ENCODE measurements around the gene ZNF786.
A peak's percentile ranks its signal among the peaks of the same experiment; 100 is the strongest.
"Not testable (repeated sequence)": the region's sequence is repeated elsewhere in the genome, so short reads cannot be mapped to it uniquely, and the experiment has no call there.

ZNF786 gene

GRCh38 chr7:149077594-149077993 lies 12.9 kb downstream of the ZNF786 start:
- no peak for DNase-seq (ENCODE audit: low spot score)

DNA sequence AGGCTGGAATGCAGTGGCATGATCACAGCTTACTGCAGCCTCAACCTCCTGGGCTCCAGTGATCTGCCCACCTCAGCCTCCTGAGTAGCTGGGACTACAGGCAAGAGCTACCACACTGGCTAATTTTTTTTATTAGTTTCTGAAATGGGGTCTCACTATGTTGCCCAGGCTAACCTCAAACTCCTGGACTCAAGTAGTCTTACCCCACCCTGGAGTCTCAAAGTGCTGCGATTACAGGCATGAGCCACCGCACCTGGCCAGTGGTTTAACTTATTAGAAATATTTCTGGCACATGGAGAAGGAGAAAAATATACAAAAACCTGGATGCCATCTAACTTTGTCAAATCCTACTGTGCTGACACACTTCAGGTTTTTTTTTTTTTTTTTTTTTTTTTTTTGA lies 15.2 kb downstream of the ZNF786 start:
- DNase-seq (ENCODE audit: low spot score): no peak

DNA sequence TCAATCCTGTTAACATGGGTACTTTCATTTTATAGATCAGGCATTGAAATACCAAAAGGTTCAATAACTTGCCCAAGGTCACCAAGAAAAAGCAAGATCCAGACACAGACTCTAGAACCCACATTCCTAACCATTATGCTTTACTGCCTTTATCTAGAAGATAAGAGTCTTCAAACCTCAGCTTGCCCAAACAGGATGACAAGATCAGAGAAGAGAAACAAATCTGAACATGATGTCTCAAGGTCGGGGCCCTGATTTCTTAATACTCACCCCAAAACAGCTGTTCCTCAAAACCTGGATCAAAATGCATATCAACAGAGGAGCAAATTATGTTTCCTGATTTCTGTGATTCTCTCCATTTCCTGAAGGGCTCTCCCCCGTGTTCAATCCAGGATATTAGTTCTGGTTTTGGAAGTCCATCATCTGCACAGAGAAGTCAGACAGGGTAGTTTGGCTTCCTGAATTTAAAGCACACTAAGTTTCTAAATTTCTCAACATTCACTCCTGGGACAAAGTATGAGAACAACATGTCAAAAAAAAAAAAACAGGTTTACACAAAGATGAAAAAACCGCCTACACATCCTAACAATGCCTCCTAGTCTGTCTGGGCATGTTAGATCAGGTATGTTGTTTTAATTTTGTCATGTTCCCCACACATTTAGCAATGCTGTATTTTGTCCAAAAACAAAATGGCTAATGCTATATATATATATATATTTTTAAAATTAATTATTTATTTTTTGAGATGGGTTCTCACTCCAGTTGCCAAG lies 16.2 kb downstream of the ZNF786 start:
- no peak for DNase-seq (ENCODE audit: low spot score)

DNA sequence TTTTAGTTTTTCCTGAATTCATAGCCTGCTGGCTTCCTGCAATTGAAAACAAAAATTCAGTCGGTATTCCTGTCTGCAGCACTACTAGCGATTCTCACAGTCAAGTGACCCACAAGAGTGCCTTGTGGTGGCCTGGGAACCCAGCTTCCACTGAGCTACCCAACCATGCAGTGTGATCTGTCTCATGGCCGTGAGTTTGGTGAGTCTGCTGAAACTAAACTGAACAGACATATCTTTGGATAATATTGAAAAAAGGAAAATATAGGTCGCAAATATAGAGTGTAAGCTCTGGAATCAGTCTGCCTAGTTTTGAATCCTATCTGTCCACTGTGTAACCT lies 18.1 kb downstream of the ZNF786 start:
- no peak for DNase-seq (ENCODE audit: low spot score)

DNA sequence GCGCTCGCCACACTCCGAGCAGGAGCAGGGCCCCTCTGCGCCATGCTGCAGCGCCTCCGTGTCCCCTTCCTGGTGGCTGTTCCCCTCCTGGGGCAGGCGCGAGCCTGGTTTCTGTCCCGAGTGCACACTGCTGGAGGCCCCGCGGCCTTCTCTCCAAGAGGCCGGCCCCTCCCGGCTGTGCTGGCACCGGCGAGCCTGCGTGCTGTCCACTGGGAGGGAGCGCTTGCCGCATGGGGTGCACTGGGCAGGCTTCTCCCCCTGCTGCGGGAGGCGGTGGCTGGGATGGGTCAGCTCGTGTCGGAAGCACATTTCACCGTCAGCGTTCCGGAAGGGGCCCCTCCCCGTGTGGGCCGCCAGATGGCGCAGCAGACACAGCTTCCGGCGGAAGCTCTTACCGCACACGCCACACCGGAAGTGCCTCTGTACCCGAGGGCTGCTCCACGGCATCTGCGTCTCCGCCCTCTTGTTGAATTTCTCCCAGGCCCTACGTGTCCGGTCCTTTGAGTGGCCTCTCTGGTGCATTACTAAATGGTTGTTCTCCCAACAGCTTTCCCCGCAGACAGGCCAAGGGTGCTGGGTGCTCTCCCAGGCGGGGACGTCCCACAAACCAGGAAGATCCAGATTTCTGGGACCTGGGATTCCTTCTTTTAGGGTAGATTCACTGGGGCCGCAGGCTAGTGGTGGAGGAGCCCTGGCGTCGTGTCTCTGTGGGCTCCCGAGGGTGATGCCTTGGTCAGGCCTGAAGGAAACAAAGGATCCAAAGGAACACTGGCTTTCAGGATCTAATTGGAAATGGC lies 18.7 kb downstream of the ZNF786 start:
- peak; percentile 87 for DNase-seq (ENCODE audit: low spot score)

- no peak for DNase-seq (ENCODE audit: low spot score)
Measured at GRCh38 chr7:149071182-149071635, 19.3 kb downstream of the ZNF786 start.

GRCh38 chr7:149070372-149071125 lies 20.0 kb downstream of the ZNF786 start:
- no peak for DNase-seq (ENCODE audit: low spot score)

GRCh38 chr7:149067869-149068268 lies 22.6 kb downstream of the ZNF786 start:
- DNase-seq (ENCODE audit: low spot score): peak; percentile 49

- no peak for DNase-seq (ENCODE audit: low spot score)
Measured at GRCh38 chr7:149063476-149063875, 27.0 kb downstream of the ZNF786 start.

DNA sequence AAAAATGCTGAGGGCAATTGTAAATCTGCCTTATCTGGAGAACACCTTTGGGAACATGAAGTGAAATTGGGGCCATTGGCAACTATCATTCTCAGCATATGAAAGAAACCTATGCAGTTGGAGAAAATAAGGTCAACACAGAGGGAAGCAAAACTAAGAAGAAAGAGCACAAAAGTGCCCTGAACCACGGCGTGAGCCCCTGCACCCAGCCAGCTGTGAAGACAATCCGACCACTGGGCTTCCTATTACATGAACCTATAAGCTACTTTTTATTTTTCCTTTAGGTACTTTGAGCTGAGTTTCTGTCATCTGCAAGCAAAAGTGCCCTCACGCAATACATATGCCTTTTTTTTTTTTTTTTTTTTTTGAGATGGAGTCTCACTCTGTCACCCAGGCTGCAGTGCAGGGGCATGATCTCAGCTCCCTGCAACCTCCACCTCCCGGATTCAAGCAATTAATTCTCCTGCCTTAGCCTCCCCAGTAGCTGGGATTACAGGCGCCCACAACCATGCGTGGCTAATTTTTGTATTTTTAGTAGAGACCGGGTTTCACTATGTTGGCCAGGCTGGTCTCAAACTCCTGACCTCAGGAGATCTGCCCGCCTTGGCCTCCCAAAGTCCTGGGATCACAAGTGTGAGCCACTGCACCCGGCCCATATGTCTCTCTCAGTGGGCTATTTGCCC lies 28.2 kb downstream of the ZNF786 start:
- DNase-seq (ENCODE audit: low spot score): not testable (repeated sequence)

DNA sequence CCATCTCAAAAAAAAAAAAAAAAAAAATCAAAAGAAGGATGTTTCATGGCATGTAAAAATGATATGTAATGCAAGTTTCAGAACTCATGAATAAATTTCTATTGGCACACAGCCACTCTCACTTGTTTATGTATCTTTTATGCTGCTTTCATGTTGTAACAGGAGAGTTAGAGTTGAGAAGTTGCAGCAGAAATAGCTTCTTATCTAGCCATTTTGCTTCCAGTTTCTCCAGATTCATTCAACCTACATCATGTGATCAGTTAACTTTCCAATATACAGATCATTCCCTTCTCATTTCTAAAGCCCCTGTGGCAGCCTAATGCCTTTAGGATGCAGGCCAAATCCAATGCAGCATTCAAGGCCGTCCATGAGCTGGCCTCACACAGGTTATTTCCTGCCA lies 30.4 kb downstream of the ZNF786 start:
- DNase-seq (ENCODE audit: low spot score): no peak

- no peak for DNase-seq (ENCODE audit: low spot score)
Measured at GRCh38 chr7:149053885-149054284, 36.6 kb downstream of the ZNF786 start.

DNA sequence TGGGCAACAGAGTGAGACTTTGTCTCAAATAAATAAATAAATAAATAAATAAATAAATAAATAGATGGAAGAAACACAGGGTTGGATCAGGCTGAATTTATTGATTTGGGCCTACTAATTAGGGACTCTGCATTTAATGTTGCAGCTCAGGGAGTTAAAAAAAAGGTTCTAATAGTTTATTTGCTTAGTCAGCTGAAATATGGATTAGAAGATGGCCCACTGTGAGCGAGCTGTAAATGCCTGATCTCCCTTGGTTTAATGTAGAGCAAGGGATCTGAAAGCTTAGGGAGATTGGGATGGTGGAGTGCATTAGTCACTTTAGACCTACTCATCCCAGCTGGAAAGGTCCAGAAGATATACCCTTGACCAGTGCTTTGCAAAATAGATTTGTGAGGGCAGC lies 37.1 kb downstream of the ZNF786 start:
- DNase-seq (ENCODE audit: low spot score): no peak

- no peak for DNase-seq (ENCODE audit: low spot score)
Measured at GRCh38 chr7:149050941-149051340, 39.6 kb downstream of the ZNF786 start.

DNA sequence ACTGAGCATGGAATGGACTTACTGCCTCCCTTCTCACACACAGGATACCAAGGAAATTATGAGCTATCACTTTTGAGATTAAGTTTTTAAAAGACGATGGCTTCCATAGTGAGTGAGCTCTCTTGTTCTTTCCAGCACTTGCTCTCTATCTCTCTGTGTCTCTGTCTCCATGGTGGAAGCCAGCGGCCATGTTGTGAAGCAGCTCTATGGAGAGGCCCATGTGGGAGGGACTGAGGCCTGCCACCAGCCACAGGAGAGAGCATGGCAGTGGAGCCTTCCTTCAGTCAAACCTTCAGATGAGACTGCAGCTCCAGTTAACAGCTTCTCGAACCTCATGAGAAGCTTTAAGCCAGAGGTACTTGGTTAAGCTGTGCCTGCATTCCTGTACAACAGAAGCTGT lies 41.7 kb downstream of the ZNF786 start:
- DNase-seq (ENCODE audit: low spot score): no peak

- no peak for DNase-seq (ENCODE audit: low spot score)
Measured at GRCh38 chr7:149046416-149046815, 44.1 kb downstream of the ZNF786 start.

DNA sequence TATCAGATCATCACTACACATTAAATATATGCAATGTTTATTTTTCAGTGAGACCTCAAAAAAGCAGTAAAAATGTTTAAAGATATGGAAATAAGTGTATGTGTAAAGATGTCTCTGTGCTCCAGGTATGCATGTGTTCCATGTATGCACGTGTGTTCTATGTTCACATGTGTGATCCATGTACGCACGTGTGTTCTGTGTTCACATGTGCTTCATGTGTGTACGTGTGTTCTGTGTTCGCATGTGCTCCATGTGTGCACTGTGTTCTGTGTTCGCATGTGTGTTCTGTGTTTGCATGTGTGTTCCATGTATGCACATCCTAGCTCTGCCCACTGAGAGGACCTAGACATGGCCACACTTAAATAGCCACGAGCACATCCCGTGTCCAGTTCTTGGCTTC lies 46.6 kb downstream of the ZNF786 start:
- DNase-seq (ENCODE audit: low spot score): no peak

DNA sequence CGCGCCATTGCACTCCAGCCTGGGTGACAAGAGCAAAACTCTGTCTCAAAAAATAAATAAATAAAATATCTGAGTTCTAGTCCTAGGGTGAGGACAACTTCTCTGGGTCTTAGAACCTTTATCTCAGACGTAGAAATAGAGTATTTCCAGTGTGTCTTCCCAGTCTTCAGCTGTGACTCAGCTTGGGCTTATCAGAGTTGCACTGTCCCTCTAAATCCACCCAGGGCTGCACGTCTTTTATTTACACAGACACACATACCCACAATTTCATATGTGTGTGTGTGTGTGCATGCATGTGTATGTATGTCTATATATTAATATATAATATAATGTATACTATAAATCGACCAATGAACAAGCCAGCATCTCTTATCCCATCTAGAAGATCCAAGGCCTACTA lies 49.2 kb downstream of the ZNF786 start:
- DNase-seq (ENCODE audit: low spot score): no peak

DNA sequence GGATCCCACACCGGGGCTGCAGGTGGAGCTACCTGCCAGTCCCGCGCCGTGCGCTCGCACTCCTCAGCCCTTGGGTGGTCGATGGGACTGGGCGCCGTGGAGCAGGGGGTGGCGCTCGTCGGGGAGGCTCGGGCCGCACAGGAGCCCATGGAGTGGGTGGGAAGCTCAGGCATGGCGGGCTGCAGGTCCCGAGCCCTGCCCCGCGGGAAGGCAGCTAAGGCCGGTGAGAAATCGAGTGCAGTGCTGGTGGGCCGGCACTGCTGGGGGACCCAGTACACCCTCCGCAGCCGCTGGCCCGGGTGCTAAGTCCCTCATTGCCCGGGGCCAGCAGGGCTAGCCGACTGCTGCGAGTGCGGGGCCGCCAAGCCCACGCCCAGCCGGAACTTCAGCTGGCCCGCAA lies 51.9 kb downstream of the ZNF786 start:
- not testable (repeated sequence) for DNase-seq (ENCODE audit: low spot score)

DNA sequence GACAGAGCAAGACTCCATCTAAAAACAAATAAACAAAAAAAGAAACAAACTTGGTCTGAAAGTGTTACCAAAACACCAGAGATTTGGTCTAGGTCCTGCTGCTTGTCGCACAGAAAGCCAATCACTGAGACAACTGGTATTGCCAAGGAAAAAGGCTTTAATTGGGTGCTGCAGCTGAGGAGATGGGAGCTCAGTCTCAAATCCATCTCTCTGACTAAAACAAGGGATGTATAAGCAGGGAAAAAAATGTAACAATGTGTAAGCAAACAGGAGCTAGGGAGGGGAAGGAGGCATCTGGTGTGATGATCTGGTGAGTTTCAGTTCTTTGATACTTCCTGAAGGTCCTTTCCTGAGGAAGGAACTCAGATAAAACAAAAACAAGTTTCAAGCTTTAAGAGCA lies 53.8 kb downstream of the ZNF786 start:
- no peak for DNase-seq (ENCODE audit: low spot score)

DNA sequence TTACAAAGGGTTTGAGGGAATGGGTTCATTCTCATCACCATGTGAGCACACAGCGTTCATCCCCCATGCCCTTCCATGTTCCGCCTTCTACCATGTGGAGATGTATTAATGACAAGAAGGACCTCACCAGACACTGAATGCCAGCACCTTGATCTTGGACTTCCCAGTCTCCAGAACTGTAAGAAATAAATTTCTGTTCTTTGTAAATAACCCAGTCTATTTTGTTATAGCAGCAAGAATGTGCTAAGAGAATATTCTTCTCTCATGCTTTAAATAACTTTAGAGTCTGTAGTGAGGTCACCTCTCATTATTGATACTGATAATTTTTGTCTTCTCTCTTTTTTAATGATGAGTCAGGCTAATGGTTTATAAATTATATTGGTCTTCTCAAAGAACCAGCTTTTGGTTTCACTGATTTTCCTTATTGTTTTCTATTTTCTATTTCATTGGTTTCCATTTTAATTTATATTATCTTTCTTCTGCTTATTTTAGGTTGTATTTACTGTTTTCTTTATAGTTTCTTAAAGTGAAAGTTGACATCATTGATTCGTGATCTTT lies 59.1 kb downstream of the ZNF786 start:
- DNase-seq (ENCODE audit: low spot score): no peak

GRCh38 chr7:149030439-149030838 lies 60.1 kb downstream of the ZNF786 start:
- DNase-seq (ENCODE audit: low spot score): not testable (repeated sequence)
